ENCODE results near the gene CACNA2D3.
A peak's percentile ranks its signal among the peaks of the same experiment; 100 is the strongest.

CACNA2D3 gene

GRCh38 chr3:54865316-54865715, 743.0 kb downstream of the CACNA2D3 start:
- DNase-seq = no peak

GRCh38 chr3:54866251-54866650, 743.9 kb downstream of the CACNA2D3 start:
- no peak for DNase-seq

DNA sequence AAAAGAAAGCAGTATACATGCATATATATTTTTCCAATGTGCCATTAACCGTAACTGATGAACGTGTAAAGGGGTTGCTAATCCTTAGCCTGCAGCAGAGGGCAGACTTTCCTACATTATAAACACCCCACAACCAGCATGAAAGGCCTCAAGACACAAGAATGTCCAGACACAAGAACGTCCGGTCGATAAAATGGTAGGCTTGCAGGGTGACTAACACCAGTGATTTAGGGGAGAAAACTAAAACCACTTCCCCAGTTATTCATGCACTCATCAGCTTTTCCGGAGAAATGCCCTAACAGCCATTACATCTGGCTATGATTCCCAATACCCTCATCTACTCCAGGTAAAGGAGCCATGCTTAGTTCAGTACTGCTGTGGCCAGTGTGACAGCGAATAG, 748.1 kb downstream of the CACNA2D3 start:
- peak; percentile 58 for DNase-seq

GRCh38 chr3:54871867-54872266, 749.5 kb downstream of the CACNA2D3 start:
- DNase-seq = no peak

DNA sequence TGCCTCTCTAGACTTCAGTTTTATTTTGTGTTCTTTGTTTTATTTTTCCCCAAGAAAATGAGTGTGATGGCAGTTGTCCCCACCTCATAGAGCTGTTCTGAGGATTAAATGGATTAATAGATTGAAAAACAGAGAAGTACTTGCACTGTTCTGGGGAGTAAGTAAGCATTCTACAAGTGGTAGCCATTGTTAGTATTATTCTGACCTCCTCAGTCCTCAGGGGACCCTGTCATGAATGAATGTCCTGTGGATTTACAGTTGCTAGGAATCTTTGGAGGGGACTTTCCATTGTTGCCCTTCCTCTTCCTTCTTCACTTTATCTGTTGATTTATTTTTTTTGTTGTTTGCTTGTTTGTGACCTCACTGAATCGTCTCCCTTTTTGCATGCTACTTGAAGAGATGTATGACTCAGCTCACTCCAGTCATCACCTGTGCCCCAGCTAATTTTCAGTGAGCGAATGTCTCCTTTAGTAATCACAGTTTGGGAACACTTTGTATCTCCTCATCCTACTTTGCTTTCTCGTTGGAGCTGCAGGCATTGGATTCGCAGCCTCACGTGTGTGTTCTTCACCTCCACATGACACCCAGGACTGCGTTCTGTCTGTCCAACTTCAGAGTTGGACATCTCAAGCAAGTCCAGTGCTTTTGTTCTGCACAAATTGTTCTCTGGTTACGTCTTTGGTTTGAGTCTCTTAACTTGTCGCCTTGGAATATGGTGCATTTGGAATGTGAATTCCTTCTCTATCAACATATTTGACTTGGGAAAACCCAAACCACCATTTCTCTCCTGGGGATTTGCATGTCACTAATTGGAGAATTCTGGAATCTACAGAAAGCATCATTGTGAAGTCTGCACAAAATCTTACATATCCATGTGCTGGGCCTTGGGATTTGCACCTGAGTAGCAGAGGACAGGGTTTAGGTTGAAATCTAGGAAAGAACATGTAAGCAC, 751.0 kb downstream of the CACNA2D3 start:
- no peak for DNase-seq

GRCh38 chr3:54874816-54875556, 752.6 kb downstream of the CACNA2D3 start:
- no peak for DNase-seq

GRCh38 chr3:54875596-54876268, 753.4 kb downstream of the CACNA2D3 start:
- no peak for DNase-seq

GRCh38 chr3:54876694-54877093, 754.3 kb downstream of the CACNA2D3 start:
- DNase-seq = no peak

DNA sequence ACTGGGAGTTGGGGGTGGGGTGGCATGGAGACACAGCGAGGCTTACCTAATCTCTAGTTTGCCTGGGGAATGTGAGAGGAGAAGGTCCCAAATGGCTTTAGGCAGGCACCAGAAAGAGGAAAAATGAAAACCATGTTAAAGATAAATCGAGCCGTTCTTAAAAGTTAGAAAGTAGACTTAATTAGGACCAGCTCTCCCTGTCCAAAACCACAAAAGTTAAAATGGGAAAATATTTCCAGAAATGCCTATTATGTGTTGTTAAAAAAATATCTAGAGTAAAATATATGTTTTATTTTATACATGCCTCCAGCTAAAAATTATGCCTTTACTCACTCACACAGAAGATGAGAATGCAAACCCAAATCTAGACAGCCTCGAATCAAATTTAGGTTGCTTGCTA, 755.4 kb downstream of the CACNA2D3 start:
- no peak for DNase-seq

GRCh38 chr3:54878145-54878544, 755.8 kb downstream of the CACNA2D3 start:
- DNase-seq = no peak

- no peak for DNase-seq
Measured at GRCh38 chr3:54882129-54882833, 759.9 kb downstream of the CACNA2D3 start.

GRCh38 chr3:54888162-54888561, 765.8 kb downstream of the CACNA2D3 start:
- no peak for DNase-seq

DNA sequence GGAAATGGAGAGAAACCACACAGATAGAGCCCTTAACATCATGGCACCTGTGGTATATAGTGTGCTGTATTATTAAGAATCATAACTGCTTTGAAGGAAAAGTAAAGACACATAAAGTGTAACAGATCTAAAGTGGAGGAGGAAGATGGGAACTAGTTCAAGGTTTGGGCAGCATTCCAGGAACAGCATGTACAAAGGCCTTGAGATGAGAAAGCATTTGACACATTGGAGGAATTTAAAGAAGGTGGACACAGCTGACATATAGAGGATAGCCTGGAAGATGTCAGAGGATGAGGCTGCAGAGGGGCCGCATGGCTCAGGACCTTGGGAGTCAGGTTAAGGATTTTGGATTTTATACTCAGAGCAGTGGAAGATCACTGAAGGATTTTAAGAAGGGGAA, 766.5 kb downstream of the CACNA2D3 start:
- DNase-seq = no peak

DNA sequence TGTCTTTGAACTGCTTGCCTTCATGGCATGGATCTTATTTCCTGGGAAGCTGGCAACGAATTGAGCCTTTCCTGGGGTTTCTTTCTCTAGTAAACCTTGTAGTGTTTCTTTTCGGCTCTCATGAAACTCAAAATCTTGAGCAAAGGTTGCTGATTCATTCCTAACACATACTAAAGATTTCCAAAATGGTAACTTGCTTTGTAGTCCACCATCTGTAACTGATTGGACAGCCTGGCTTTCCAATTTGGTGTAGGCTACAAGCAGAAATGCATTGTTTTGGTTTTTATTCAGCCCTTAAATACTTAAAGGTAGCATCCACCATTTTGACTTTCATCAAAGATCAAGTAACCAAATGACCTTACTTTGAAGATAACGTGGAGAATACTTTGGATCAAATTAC, 767.4 kb downstream of the CACNA2D3 start:
- DNase-seq = no peak

GRCh38 chr3:54891540-54891897, 769.2 kb downstream of the CACNA2D3 start:
- peak; percentile 54 for DNase-seq

GRCh38 chr3:54892168-54892567, 769.8 kb downstream of the CACNA2D3 start:
- no peak for DNase-seq

GRCh38 chr3:54895613-54896012, 773.3 kb downstream of the CACNA2D3 start:
- DNase-seq = no peak

DNA sequence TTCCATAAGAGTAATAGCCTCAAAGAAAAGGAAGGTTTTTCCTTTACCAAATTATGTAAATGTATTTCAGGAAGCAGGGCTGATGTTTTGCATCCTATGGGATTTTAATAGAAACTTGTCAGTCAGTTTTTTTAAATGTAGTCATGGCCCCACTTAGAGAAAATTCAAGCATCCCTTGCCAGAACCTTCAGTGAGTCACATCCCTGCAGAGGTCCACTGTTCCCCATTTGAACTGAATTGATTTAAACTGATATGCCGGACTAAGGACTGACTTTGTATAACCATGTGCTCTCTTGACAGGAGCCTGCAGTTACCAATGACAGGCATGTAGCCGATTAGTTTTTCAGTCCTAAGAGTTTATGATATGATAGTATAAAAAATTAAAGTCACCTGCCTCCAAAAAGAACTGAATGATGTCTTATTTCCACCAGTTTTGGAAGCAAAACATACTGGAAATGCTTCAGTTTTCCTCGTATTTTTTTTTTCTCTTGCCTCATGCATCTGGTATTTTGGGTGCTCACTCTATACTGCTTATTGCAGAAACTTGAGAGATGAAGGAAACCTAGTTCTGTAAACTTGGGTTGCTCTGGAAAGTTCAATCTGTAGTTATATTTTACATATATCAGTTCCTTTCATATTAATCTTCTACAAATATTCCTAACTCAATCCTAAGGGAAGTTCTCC, 774.8 kb downstream of the CACNA2D3 start:
- no peak for DNase-seq

- DNase-seq = no peak
Measured at GRCh38 chr3:54899273-54899672, 776.9 kb downstream of the CACNA2D3 start.

DNA sequence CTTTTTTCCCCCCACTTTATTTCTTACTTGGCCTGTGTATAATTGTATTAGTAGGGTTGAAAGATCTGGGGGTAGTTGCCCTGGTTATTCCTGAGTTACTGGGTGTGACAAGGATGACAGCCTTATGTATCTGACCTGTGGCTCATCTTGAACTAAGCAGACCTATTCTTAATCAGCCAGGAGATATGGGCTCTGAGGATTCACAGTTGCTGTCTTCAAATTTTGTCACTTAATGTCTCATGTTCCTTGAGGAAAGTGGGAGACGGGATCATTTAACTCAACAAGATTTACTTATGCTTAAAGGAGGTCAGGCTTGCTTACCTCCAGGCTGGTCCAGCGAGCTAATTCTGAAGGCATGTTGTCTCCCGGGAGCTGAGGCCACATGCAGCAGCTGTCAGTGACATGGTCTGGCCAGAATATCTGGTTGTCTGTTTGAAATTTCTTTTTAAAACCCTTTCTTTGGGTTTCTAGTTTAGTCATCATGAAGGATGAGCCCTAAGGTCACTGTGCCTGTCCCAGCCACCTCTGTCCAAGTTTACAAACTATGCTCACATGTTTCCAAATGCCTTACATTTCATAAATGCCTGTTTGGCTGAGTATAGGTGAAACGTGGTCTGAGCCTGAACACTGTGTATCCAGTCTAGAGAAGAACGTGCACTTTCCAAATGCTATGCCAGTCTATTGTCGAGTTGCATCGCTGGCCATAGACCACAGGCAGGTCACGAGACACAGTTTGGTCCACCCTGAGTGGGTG, 778.7 kb downstream of the CACNA2D3 start:
- no peak for DNase-seq

DNA sequence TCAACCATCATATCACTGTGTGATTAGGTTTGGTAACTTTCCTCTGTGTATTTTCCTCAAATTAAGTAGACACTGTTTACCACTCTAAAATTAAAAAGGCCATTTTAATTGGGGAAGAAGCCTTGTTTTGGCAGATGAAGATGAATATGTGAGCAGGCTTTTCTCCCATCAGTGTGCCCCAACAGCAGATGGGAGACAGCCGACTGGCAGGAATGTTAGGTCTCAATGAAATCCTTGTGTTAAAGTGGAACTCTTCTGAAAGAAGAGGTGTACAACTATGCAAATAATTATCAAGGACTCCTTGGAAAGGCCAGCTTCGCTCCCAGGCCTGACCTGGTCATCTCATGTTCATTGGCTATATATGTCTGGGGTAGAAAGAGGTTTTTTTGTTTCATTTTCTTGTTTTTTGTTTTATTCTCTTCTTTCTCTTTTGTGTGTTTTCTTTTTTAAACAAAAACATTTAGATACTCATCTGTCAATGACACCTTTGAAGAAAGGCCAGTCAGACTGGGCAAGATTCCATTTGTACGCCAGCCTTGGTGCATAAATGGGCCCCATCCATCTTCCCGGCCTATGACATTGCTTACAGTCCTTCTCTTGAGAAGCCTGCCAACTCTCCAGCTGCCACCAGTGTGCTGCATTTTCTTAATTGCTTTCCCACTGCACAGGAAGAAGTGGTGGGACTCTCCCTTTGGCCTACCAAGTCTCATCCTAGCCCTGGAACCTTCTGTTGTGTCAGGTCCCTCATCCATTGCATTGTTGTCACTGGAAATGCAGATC, 779.7 kb downstream of the CACNA2D3 start:
- DNase-seq = no peak
